COLO668 (cell line): Measurements from ENCODE around the gene CCR5AS.
"Not testable (repeated sequence)": the region's sequence is repeated elsewhere in the genome, so short reads cannot be mapped to it uniquely, and the experiment has no call there.

ENCODE experiments used
- DNase-seq: peaks from one replicate; lab custom pipeline; 2025; ENCODE audit not compliant: unreplicated experiment; lab: John Stamatoyannopoulos, UW

The CCR5AS gene

GRCh38 chr3:46406443-46406787, 451 bp downstream of the CCR5AS start:
- no peak for DNase-seq

GRCh38 chr3:46405301-46406019, 1.4 kb downstream of the CCR5AS start:
- no peak for DNase-seq

- DNase-seq, result not testable (repeated sequence)
These were observed 4.0 kb downstream of the CCR5AS start for GRCh38 chr3:46402902-46403301.

GRCh38 chr3:46401579-46401978, 5.3 kb downstream of the CCR5AS start:
- DNase-seq, result no peak

- no peak for DNase-seq
These were observed 6.0 kb downstream of the CCR5AS start for GRCh38 chr3:46400846-46401245.

- no peak for DNase-seq
These were observed 6.7 kb downstream of the CCR5AS start for GRCh38 chr3:46400000-46400734.

GRCh38 chr3:46399557-46399956, 7.3 kb downstream of the CCR5AS start:
- no peak for DNase-seq

GRCh38 chr3:46399098-46399497, 7.8 kb downstream of the CCR5AS start:
- no peak for DNase-seq

- DNase-seq, result no peak
These were observed 8.5 kb downstream of the CCR5AS start for GRCh38 chr3:46398186-46398955.

- no peak for DNase-seq
These were observed 9.8 kb downstream of the CCR5AS start for GRCh38 chr3:46397111-46397510.

GRCh38 chr3:46395766-46396530, 10.9 kb downstream of the CCR5AS start:
- DNase-seq, result no peak

- DNase-seq, result no peak
These were observed 11.6 kb downstream of the CCR5AS start for GRCh38 chr3:46395210-46395661.

- peak; percentile 2 for DNase-seq
These were observed 13.1 kb downstream of the CCR5AS start for GRCh38 chr3:46393554-46394434.

GRCh38 chr3:46393011-46393410, 13.9 kb downstream of the CCR5AS start:
- DNase-seq, result no peak

GRCh38 chr3:46391526-46391925, 15.3 kb downstream of the CCR5AS start:
- DNase-seq, result not testable (repeated sequence)

GRCh38 chr3:46389306-46389705, 17.6 kb downstream of the CCR5AS start:
- DNase-seq, result no peak

GRCh38 chr3:46388847-46389246, 18.0 kb downstream of the CCR5AS start:
- not testable (repeated sequence) for DNase-seq

GRCh38 chr3:46386205-46386604, 20.7 kb downstream of the CCR5AS start:
- no peak for DNase-seq

GRCh38 chr3:46383951-46384330, 22.9 kb downstream of the CCR5AS start:
- no peak for DNase-seq
